HG03571 (cell line): Measurements from ENCODE around the gene JAG1.
"Not testable (repeated sequence)": the region's sequence is repeated elsewhere in the genome, so short reads cannot be mapped to it uniquely, and the experiment has no call there.

Source experiments
- ATAC-seq: cut with Tn5 transposase; IDR thresholded peaks from one replicate; pipeline ENCODE4 v1.9.1; 2021; ENCODE audit not compliant: unreplicated experiment

The JAG1 gene

DNA sequence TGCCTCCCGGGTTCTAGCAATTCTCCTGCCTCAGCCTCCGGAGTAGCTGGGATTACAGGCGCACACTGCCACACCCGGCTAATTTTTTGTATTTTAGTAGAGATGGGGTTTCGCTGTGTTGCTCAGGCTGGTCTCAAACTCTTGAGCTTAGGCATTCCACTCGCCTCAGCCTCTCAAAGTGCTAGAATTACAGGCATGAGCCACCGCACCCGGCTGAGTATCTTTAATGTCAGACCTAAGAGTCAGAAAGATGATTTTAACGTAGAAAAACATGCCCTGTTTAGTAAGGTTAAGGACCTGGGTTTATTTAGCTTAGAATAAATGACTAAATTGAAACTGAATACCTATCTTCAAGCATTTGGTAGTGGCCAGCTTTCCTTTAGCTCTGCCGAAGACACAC lies 83.4 kb downstream of the JAG1 start:
- not testable (repeated sequence) for ATAC-seq
